Large intestine (tissue), 12 donors: ENCODE data around the gene HSPBP1. TPM values are rescaled to one million over a fixed set of nuclear protein-coding genes. Genes with fewer than 3 reads are reported as not detected.
"Not testable (repeated sequence)": the region's sequence is repeated elsewhere in the genome, so short reads cannot be mapped to it uniquely, and the experiment has no call there.

Experiments
- DNase-seq, 2 donors: peaks; one replicate each; pipeline versions ENCODE4 v3.0.0 to v3.0.0-alpha.2; 2013
- H3K27ac ChIP-seq: one replicate; pipeline ENCODE4 v1.5.1; 2013; ENCODE audit warnings: low read length
- H3K27me3 ChIP-seq: 2 replicates; pipeline ENCODE4 v1.6.1; 2013; ENCODE audit warnings: low read length; ENCODE audit not compliant: control insufficient read depth, insufficient read depth
- H3K36me3 ChIP-seq: 2 replicates; pipeline ENCODE4 v1.6.1; 2013; ENCODE audit warnings: low read length; ENCODE audit not compliant: control insufficient read depth, insufficient read depth
- H3K4me1 ChIP-seq: one replicate; pipeline ENCODE4 v1.6.1; 2013; ENCODE audit warnings: low read length; ENCODE audit not compliant: control insufficient read depth, insufficient read depth
- H3K4me3 ChIP-seq: one replicate; pipeline ENCODE4 v1.5.1; 2013; ENCODE audit warnings: low read length
- H3K9me3 ChIP-seq: one replicate; pipeline ENCODE4 v1.6.1; 2013; ENCODE audit warnings: mild to moderate bottlenecking, low read depth, low read length, moderate library complexity; ENCODE audit not compliant: control insufficient read depth
- WGBS: methylation state at CpG from one replicate; pipeline ENCODE4 v1.1.5; 2013; ENCODE audit warnings: low lambda C conversion rate; ENCODE audit not compliant: insufficient coverage; 5-methylcytosine and 5-hydroxymethylcytosine counted together
- long read RNA-seq, 11 donors: transcript quantifications; one replicate each; lab custom pipeline, GENCODE V29; 2026
- polyA plus RNA-seq: library from polyadenylated mRNA; unstranded; fragments of 120-200 nt; gene quantifications from one replicate; pipeline ENCODE4 v1.2.1, GENCODE V29; 2013

Gene HSPBP1, protein sequence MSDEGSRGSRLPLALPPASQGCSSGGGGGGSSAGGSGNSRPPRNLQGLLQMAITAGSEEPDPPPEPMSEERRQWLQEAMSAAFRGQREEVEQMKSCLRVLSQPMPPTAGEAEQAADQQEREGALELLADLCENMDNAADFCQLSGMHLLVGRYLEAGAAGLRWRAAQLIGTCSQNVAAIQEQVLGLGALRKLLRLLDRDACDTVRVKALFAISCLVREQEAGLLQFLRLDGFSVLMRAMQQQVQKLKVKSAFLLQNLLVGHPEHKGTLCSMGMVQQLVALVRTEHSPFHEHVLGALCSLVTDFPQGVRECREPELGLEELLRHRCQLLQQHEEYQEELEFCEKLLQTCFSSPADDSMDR
- 29.4 TPM for polyA plus RNA-seq
- long read RNA-seq, donor 1, partial matches to known transcripts: 0 of 1 reads
- long read RNA-seq, donor 1, other reads (novel, unspliced or antisense): 0 of 1 reads
- long read RNA-seq, donor 2, transcript HSPBP1-202 (8 exons, 1,572 nt): major isoform, 10 of 12 reads
- long read RNA-seq, donor 2, partial matches to known transcripts: 0 of 12 reads
- long read RNA-seq, donor 2, other reads (novel, unspliced or antisense): 0 of 12 reads
- long read RNA-seq, donor 3, transcript HSPBP1-202 (8 exons, 1,572 nt): major isoform, 8 of 11 reads
- long read RNA-seq, donor 3, partial matches to known transcripts: 0 of 11 reads
- long read RNA-seq, donor 3, other reads (novel, unspliced or antisense): 0 of 11 reads
- long read RNA-seq, donor 4, partial matches to known transcripts: 0 of 3 reads
- long read RNA-seq, donor 4, other reads (novel, unspliced or antisense): 0 of 3 reads
- long read RNA-seq, donor 5, transcript HSPBP1-202 (8 exons, 1,572 nt): major isoform, 5 of 7 reads
- long read RNA-seq, donor 5, partial matches to known transcripts: 0 of 7 reads
- long read RNA-seq, donor 5, other reads (novel, unspliced or antisense): 0 of 7 reads
- long read RNA-seq, donor 6, transcript HSPBP1-202 (8 exons, 1,572 nt): major isoform, 6 of 13 reads
- long read RNA-seq, donor 6, partial matches to known transcripts: 7 of 13 reads
- long read RNA-seq, donor 6, other reads (novel, unspliced or antisense): 0 of 13 reads
- long read RNA-seq, donor 7, partial matches to known transcripts: 0 of 7 reads
- long read RNA-seq, donor 7, other reads (novel, unspliced or antisense): 0 of 7 reads
- long read RNA-seq, donor 8, transcript HSPBP1-202 (8 exons, 1,572 nt): major isoform, 6 of 8 reads
- long read RNA-seq, donor 8, partial matches to known transcripts: 0 of 8 reads
- long read RNA-seq, donor 8, other reads (novel, unspliced or antisense): 0 of 8 reads
- long read RNA-seq, donor 9, transcript HSPBP1-202 (8 exons, 1,572 nt): major isoform, 8 of 9 reads
- long read RNA-seq, donor 9, partial matches to known transcripts: 0 of 9 reads
- long read RNA-seq, donor 9, other reads (novel, unspliced or antisense): 0 of 9 reads
- long read RNA-seq, donor 10, partial matches to known transcripts: 0 of 3 reads
- long read RNA-seq, donor 10, other reads (novel, unspliced or antisense): 0 of 3 reads
- long read RNA-seq, donor 11, transcript HSPBP1-202 (8 exons, 1,572 nt): major isoform, 5 of 7 reads
- long read RNA-seq, donor 11, partial matches to known transcripts: 0 of 7 reads
- long read RNA-seq, donor 11, other reads (novel, unspliced or antisense): 0 of 7 reads

- Histone ChIP-seq H3K36me3 (peaks cover 19% of the 10 kb centered on the region), H3K9me3 (no peaks in the 10 kb centered on the region), H3K27ac (peak within 1 kb of the TSS; percentile 52), H3K4me3 (peak within 1 kb of the TSS; percentile 80), H3K27me3 (peaks cover 3% of the 10 kb centered on the region), H3K4me1 (peaks cover 18% of the 10 kb centered on the region)
- WGBS: no CpG with 5 or more reads among the region's 52 CpGs
- peak; percentile 96 to 98 for DNase-seq
These were observed at the start of gene HSPBP1 for GRCh38 chr19:55279770-55280643. TSS of gene HSPBP1 (minus strand) at chr19:55280110. CDS start at chr19:55279608, 502 bp downstream.

GRCh38 chr19:55328774-55329318 lies 48.9 kb upstream of the HSPBP1 start:
- DNase-seq, H3K27ac ChIP-seq, H3K9me3 ChIP-seq, H3K4me3 ChIP-seq, H3K36me3 ChIP-seq, H3K27me3 ChIP-seq: not testable (repeated sequence)
- 95% methylated on average over 2 of the region's 4 CpGs for WGBS
- peaks cover 14% of the 10 kb centered on the region for H3K4me1 ChIP-seq

DNA sequence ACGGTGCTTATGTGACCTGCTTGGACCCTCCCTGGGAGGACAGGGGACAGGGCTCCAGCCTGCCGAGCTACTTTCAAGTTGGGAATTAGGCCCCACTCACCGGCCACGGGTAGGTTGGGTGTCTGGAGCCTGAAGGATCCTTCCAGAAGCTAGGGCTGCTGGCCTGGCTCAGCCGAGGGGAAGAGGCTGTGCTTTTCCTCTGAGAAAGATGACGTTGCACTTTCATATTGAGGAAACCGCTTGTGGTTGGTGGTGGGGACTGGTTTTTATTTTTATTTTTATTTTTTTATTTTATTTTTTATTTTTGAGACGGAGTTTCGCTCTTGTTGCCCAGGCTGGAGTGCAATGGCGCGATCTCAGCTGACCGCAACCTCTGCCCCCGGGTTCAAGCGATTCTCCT lies 45.3 kb upstream of the HSPBP1 start, which contains the start of gene TMEM150B:
Gene TMEM150B, minus strand, starts transcription at position 170 of the 400 bp plus-strand sequence. CDS start 4,305 bp downstream, outside the sequence.
- H3K4me3 ChIP-seq: no peak within 1 kb of the TSS
- peaks cover 5% of the 10 kb centered on the region for H3K9me3 ChIP-seq
- H3K27ac ChIP-seq: peak within 1 kb of the TSS; percentile 8
- no peak for DNase-seq
- no peaks in the 10 kb centered on the region for H3K27me3 ChIP-seq
- 100% methylated on average over 4 of the region's 14 CpGs for WGBS
- no peaks in the 10 kb centered on the region for H3K36me3 ChIP-seq
- peaks cover 28% of the 10 kb centered on the region for H3K4me1 ChIP-seq

DNA sequence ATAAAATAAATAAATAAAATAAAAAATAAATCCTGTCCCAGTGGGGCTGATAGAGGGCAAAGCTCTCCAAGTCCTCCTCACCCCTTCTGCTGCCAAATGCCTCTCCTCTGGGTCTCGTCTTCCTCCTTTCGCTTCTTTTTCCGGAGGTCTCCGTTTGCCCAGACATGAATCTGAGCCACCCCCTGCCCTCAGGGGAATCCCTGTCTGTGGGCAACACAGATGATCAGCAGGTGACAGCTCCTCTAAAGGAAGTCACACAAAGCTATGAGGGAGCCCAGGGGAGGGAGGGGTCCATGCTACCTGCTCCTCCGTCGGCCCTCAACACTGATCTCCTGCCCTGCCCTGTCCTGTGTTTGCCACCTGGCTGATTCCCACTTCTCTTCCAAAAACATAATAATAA lies 44.8 kb upstream of the HSPBP1 start:
- Histone ChIP-seq H3K4me3 (no peak overlapping the region), H3K27ac (no peak overlapping the region)
- DNase-seq: no peak

GRCh38 chr19:55322204-55322885 lies 42.4 kb upstream of the HSPBP1 start:
- Histone ChIP-seq H3K27me3 (no peaks in the 10 kb centered on the region), H3K9me3 (peaks cover 5% of the 10 kb centered on the region), H3K4me1 (peaks cover 31% of the 10 kb centered on the region), H3K27ac (peak overlapping the region; percentile 89), H3K4me3 (peak overlapping the region; percentile 54), H3K36me3 (peaks cover 4% of the 10 kb centered on the region)
- peak; percentile 74 to 88 for DNase-seq
- WGBS: no CpG with 5 or more reads among the region's 12 CpGs

More for the DNA sequence above, 44.8 kb upstream of the HSPBP1 start:
- Histone ChIP-seq H3K27me3 (no peaks in the 10 kb centered on the region), H3K4me1 (peaks cover 33% of the 10 kb centered on the region), H3K36me3 (no peaks in the 10 kb centered on the region), H3K9me3 (peaks cover 5% of the 10 kb centered on the region)
- WGBS: no CpG with 5 or more reads among the region's 6 CpGs

- Histone ChIP-seq H3K36me3 (peaks cover 8% of the 10 kb centered on the region), H3K4me1 (peaks cover 31% of the 10 kb centered on the region), H3K27ac (peak overlapping the region; percentile 89), H3K9me3 (peaks cover 7% of the 10 kb centered on the region), H3K27me3 (no peaks in the 10 kb centered on the region), H3K4me3 (peak overlapping the region; percentile 54)
- DNase-seq: peak; percentile 79 to 91
- WGBS: no CpG with 5 or more reads among the region's 9 CpGs
These were observed 41.7 kb upstream of the HSPBP1 start for GRCh38 chr19:55321466-55322137.

DNA sequence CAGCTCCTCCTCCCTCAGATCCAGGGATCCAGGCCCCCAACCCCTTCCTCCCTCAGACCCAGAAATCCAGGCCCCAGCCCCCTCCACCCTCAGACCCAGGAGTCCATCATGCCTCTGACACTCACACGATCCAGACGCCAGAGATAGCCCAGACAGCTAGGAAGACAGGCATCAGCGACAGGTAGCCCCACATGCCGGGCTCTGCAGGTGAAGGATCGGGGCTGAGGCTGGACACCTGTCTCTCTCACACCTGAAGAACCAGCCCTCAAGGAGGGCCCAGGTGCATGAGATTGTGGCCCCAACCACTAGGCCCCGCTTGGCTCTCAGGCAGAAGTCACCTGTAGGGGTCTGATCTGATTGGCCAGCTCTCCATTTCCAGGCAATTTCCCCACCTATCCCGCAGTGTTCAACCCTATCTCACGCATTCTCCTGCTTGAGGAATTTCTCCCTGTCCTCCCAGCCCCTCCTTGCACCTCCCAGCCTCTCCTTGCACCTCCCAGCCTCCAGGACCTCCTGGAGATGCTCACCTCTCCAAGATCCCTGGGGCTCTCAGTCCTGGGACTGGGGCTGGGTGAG lies 41.0 kb upstream of the HSPBP1 start:
- no peak for DNase-seq
- H3K4me1 ChIP-seq: peaks cover 31% of the 10 kb centered on the region
- H3K27ac ChIP-seq: peak overlapping the region; percentile 89
- no peaks in the 10 kb centered on the region for H3K27me3 ChIP-seq
- H3K4me3 ChIP-seq: peak overlapping the region; percentile 54
- WGBS: 60% methylated on average over 1 of the region's 8 CpGs
- peaks cover 15% of the 10 kb centered on the region for H3K36me3 ChIP-seq
- H3K9me3 ChIP-seq: peaks cover 9% of the 10 kb centered on the region

GRCh38 chr19:55319785-55320184 lies 39.9 kb upstream of the HSPBP1 start:
- Histone ChIP-seq H3K9me3 (peaks cover 9% of the 10 kb centered on the region), H3K27me3 (no peaks in the 10 kb centered on the region), H3K4me3 (peak overlapping the region; percentile 54), H3K27ac (no peak overlapping the region), H3K4me1 (peaks cover 31% of the 10 kb centered on the region), H3K36me3 (peaks cover 19% of the 10 kb centered on the region)
- DNase-seq: peak; percentile 36 to 43
- WGBS: no CpG with 5 or more reads among the region's 21 CpGs
